PC-9 (cell line): Measurements from ENCODE around the gene ADRB1. TPM values are rescaled to one million over a fixed set of nuclear protein-coding genes. Genes with fewer than 3 reads are reported as not detected.

Experiments
- BruUV-seq: library from RNA; stranded (reverse); fragments of 400-500 nt; replicated peaks from 2 replicates; lab custom pipeline; 2021; lab: Mats Ljungman, UMichigan
- CTCF ChIA-PET: fragments of 300-600 bp; sonication (Branson Sonifier 250); formaldehyde crosslinking; loops from one replicate; lab custom pipeline; 2022; ENCODE audit warnings: antibody characterized with exemption; lab: Charles Lee
- POLR2A ChIA-PET: fragments of 300-600 bp; sonication (Branson Sonifier 250); formaldehyde crosslinking; loops from one replicate; lab custom pipeline; 2022; ENCODE audit warnings: antibody characterized with exemption; ENCODE audit not compliant: unreplicated experiment; lab: Charles Lee
- DNase-seq, 2 experiments: peaks; one replicate each; pipeline versions ENCODE4 v3.0.0 to v3.0.0-alpha.2; 2015 to 2022; ENCODE audit warnings: mixed read lengths in 1 of 2
- H2AFZ ChIP-seq: fragments of 200-600 bp; sonication (generic); 2 replicates; pipeline ENCODE4 v1.8.1; 2017; ENCODE audit warnings: antibody characterized with exemption
- H3F3A ChIP-seq: fragments of 200-600 bp; sonication (generic); 2 replicates; pipeline ENCODE4 v1.8.1; 2017; ENCODE audit warnings: antibody characterized with exemption, mild to moderate bottlenecking, low read depth; ENCODE audit not compliant: insufficient read depth
- H3K27ac ChIP-seq: fragments of 200-600 bp; sonication (generic); 2 replicates; pipeline ENCODE4 v1.6.1; 2016; ENCODE audit warnings: mixed run types
- H3K27me3 ChIP-seq: fragments of 200-600 bp; sonication (generic); 2 replicates; pipeline ENCODE4 v1.6.1; 2016; ENCODE audit warnings: low read depth, mixed run types; ENCODE audit not compliant: insufficient read depth
- H3K36me3 ChIP-seq: fragments of 200-600 bp; sonication (generic); 2 replicates; pipeline ENCODE4 v1.6.1; 2016; ENCODE audit warnings: low read depth, mixed run types
- H3K4me1 ChIP-seq: fragments of 200-600 bp; sonication (generic); replicated peaks from 2 replicates; pipeline ENCODE4 v1.6.1; 2016; ENCODE audit warnings: mixed run types; ENCODE audit not compliant: insufficient read depth
- H3K4me2 ChIP-seq: fragments of 200-600 bp; sonication (generic); 2 replicates; pipeline ENCODE4 v1.6.1; 2017; ENCODE audit warnings: mixed run types
- H3K4me3 ChIP-seq: fragments of 200-600 bp; sonication (generic); 2 replicates; pipeline ENCODE4 v1.6.1; 2016; ENCODE audit warnings: mixed run types
- H3K79me2 ChIP-seq: fragments of 200-600 bp; sonication (generic); 2 replicates; pipeline ENCODE4 v1.6.1; 2017; ENCODE audit warnings: low read depth, mixed run types
- H3K9me2 ChIP-seq: fragments of 200-600 bp; sonication (generic); 2 replicates; pipeline ENCODE4 v1.8.1; 2017; ENCODE audit warnings: mild to moderate bottlenecking; ENCODE audit not compliant: insufficient read depth
- H3K9me3 ChIP-seq: fragments of 200-600 bp; sonication (generic); 2 replicates; pipeline ENCODE4 v1.8.1; 2016; ENCODE audit warnings: low read depth; ENCODE audit not compliant: insufficient read depth
- H4K20me1 ChIP-seq: fragments of 200-600 bp; sonication (generic); 2 replicates; pipeline ENCODE4 v1.8.1; 2017; ENCODE audit not compliant: insufficient read depth
- CTCF ChIP-seq: fragments of 200-600 bp; sonication (generic); conservative IDR thresholded peaks from 2 replicates; pipeline ENCODE4 v1.6.1; 2017; ENCODE audit warnings: mixed run types, antibody characterized with exemption, mild to moderate bottlenecking, moderate library complexity
- EZH2 ChIP-seq: fragments of 200-600 bp; sonication (generic); IDR thresholded peaks from 2 replicates; pipeline ENCODE4 v1.8.0; 2017; ENCODE audit warnings: antibody characterized with exemption, low read depth
- intact Hi-C: fragments of 100-400 bp; cut with micrococcal nuclease; formaldehyde crosslinking; loops from one replicate; pipeline ENCODE4 v1.10.0; 2022; ENCODE audit not compliant: unreplicated experiment
- total RNA-seq: library from RNA; stranded (reverse); gene quantifications from 2 replicates; pipeline ENCODE4 v1.2.3, GENCODE V29; 2021

Gene ADRB1
- total RNA-seq, 1 experiment from 2014 or later: 0.48 TPM

- DNase-seq: no peak
- Histone ChIP-seq H2AFZ (no peak overlapping the region), H3K4me2 (no peak overlapping the region), H3K79me2 (no peaks in the 10 kb centered on the region), H3K27ac (no peak overlapping the region), H3K27me3 (no peaks in the 10 kb centered on the region), H3K36me3 (no peaks in the 10 kb centered on the region), H3K4me3 (no peak overlapping the region), H3K9me3 (no peaks in the 10 kb centered on the region), H3K4me1 (no peaks in the 10 kb centered on the region; the same call in 1 of the 2 replicates), H3K9me2 (no peaks in the 10 kb centered on the region), H3F3A (no peaks in the 10 kb centered on the region), H4K20me1 (no peaks in the 10 kb centered on the region)
- ChIA-PET POLR2A (no interaction called here), CTCF (no interaction called here)
- no peak for TF ChIP-seq CTCF
- intact Hi-C loops: no loop called here
- BruUV-seq: no TSS peak
These were observed 38.4 kb downstream of the ADRB1 start for GRCh38 chr10:114081911-114082583.

- no peak overlapping the region for H2AFZ ChIP-seq
- no peaks in the 10 kb centered on the region for H3F3A ChIP-seq
- BruUV-seq: no TSS peak
- no peak for TF ChIP-seq EZH2
- no peak for TF ChIP-seq CTCF
- peak in 1 of 2 experiments; percentile 67 for DNase-seq
- H3K36me3 ChIP-seq: no peaks in the 10 kb centered on the region
- ChIA-PET CTCF (no interaction called here), POLR2A (no interaction called here)
- H3K4me2 ChIP-seq: no peak overlapping the region
- H3K27ac ChIP-seq: no peak overlapping the region
- no peaks in the 10 kb centered on the region for H3K9me3 ChIP-seq
- no peaks in the 10 kb centered on the region for H3K9me2 ChIP-seq
- no peaks in the 10 kb centered on the region for H3K27me3 ChIP-seq
- H3K79me2 ChIP-seq: no peaks in the 10 kb centered on the region
- H3K4me1 ChIP-seq: no peaks in the 10 kb centered on the region; the same call in 1 of the 2 replicates
- intact Hi-C loops: loop anchor here (1.0 kb wide), 1 partner anchor 332 kb away; the partner anchor contains the start of gene PLEKHS1
- H4K20me1 ChIP-seq: no peaks in the 10 kb centered on the region
- H3K4me3 ChIP-seq: no peak overlapping the region
These were observed 39.4 kb downstream of the ADRB1 start for GRCh38 chr10:114083040-114083439.

GRCh38 chr10:114084215-114084614 is 40.5 kb downstream of the ADRB1 start:
- POLR2A ChIA-PET: interaction anchor here (0.6 kb wide), 1 partner anchor 90 kb away, joined by 9 read pairs; the partner anchor contains the start of gene CCDC186
- BruUV-seq: no TSS peak
- DNase-seq: no peak
- Histone ChIP-seq H3K9me2 (no peaks in the 10 kb centered on the region), H3K27me3 (no peaks in the 10 kb centered on the region), H4K20me1 (no peaks in the 10 kb centered on the region), H3K36me3 (no peaks in the 10 kb centered on the region), H3K9me3 (no peaks in the 10 kb centered on the region), H3K4me2 (no peak overlapping the region), H3K27ac (no peak overlapping the region), H3K4me1 (no peaks in the 10 kb centered on the region; the same call in 1 of the 2 replicates), H3K79me2 (no peaks in the 10 kb centered on the region), H3F3A (no peaks in the 10 kb centered on the region), H3K4me3 (no peak overlapping the region), H2AFZ (no peak overlapping the region)
- TF ChIP-seq CTCF (no peak), EZH2 (no peak)
- intact Hi-C loops: no loop called here
- CTCF ChIA-PET: no interaction called here
